DOHH2 (cell line): ENCODE data around the gene CIB1.
A peak's percentile ranks its signal among the peaks of the same experiment; 100 is the strongest.

Experiments used
- H3F3A ChIP-seq: fragments of 200-600 bp; sonication (generic), shearing (Covaris generic); 2 replicates; pipeline ENCODE4 v1.6.0; 2016; ENCODE audit warnings: antibody characterized with exemption, mild to moderate bottlenecking; ENCODE audit not compliant: control insufficient read depth, insufficient read depth
- H3K27ac ChIP-seq: fragments of 200-600 bp; sonication (generic); 2 replicates; pipeline ENCODE4 v1.5.1; 2014; ENCODE audit warnings: low read depth, mild to moderate bottlenecking, low read length, moderate library complexity
- H3K27me3 ChIP-seq: fragments of 200-600 bp; sonication (generic); 2 replicates; pipeline ENCODE4 v1.6.1; 2014; ENCODE audit warnings: mild to moderate bottlenecking, low read length, mixed read lengths; ENCODE audit not compliant: control insufficient read depth
- H3K36me3 ChIP-seq: fragments of 200-600 bp; sonication (generic); 2 replicates; pipeline ENCODE4 v1.6.1; 2014; ENCODE audit warnings: mild to moderate bottlenecking, low read length, moderate library complexity, mixed read lengths; ENCODE audit not compliant: control insufficient read depth
- H3K4me1 ChIP-seq: fragments of 200-600 bp; sonication (generic); 2 replicates; pipeline ENCODE4 v1.6.1; 2014; ENCODE audit warnings: mild to moderate bottlenecking, low read length, mixed read lengths; ENCODE audit not compliant: control insufficient read depth
- H3K4me2 ChIP-seq: fragments of 200-600 bp; sonication (generic); 2 replicates; pipeline ENCODE4 v1.6.0; 2014; ENCODE audit warnings: mild to moderate bottlenecking, low read length, moderate library complexity
- H3K4me3 ChIP-seq: fragments of 200-600 bp; sonication (generic); 2 replicates; pipeline ENCODE4 v1.5.1; 2014; ENCODE audit warnings: mild to moderate bottlenecking, low read length, mixed read lengths
- H3K79me2 ChIP-seq: fragments of 200-600 bp; sonication (generic); 2 replicates; pipeline ENCODE4 v1.6.1; 2014; ENCODE audit warnings: mild to moderate bottlenecking, low read length, mixed read lengths; ENCODE audit not compliant: control insufficient read depth
- H3K9me2 ChIP-seq: fragments of 200-600 bp; sonication (generic); replicated peaks from 2 replicates; pipeline ENCODE4 v1.6.1; 2014; ENCODE audit warnings: mild to moderate bottlenecking, low read length, mixed read lengths; ENCODE audit not compliant: control insufficient read depth
- H3K9me3 ChIP-seq: fragments of 200-600 bp; sonication (generic); 2 replicates; pipeline ENCODE4 v1.6.1; 2014; ENCODE audit warnings: antibody characterized with exemption, low read length, mixed read lengths; ENCODE audit not compliant: control insufficient read depth, insufficient read depth
- H4K20me1 ChIP-seq: fragments of 200-600 bp; sonication (generic); 2 replicates; pipeline ENCODE4 v1.6.0; 2014; ENCODE audit warnings: low read depth, mild to moderate bottlenecking, antibody characterized with exemption, low read length, moderate library complexity; ENCODE audit not compliant: control insufficient read depth, insufficient read depth
- EZH2phosphoT487 ChIP-seq: fragments of 200-600 bp; sonication (generic); IDR thresholded peaks from 2 replicates; pipeline ENCODE4 v1.6.1; 2017; ENCODE audit warnings: borderline replicate concordance, mild to moderate bottlenecking, antibody characterized with exemption, low read length, moderate library complexity, mixed read lengths
- TF ChIP-seq, protein P1 (sequence below): fragments of 200-600 bp; sonication (generic); IDR thresholded peaks from one replicate; pipeline ENCODE4 v1.5.1; 2014; ENCODE audit warnings: antibody characterized with exemption, mild to moderate bottlenecking, low read depth, low read length; ENCODE audit not compliant: poor library complexity, severe bottlenecking

The CIB1 gene

DNA sequence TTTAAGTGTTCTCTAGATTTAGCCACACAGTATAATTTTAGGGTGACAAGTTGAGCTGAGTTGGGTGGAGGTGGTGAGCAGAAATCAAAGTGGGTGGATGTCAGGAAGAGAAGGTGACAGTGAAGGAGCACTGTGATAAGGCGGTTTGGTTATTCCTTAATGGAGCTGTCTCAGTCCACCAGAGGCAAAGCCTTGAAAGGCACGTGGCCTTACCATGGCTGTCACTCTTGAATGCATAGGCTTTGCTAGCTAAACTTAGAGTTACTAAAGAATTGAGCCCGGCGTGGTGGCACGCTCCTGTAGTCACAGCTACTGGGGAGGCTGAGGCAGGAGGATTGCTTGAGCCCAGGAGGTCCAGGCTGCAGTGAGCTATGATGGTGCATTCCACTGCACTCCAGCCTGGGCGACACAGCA is 15.1 kb upstream of the CIB1 start:
- Histone ChIP-seq H3K4me2 (peak overlapping the region; percentile 97), H3K4me3 (peak overlapping the region; percentile 75), H4K20me1 (no peaks in the 10 kb centered on the region), H3K27me3 (peaks cover 4% of the 10 kb centered on the region; the same call in 1 of the 2 replicates), H3K27ac (no peak overlapping the region), H3K4me1 (peaks cover 10% of the 10 kb centered on the region), H3K36me3 (no peaks in the 10 kb centered on the region), H3K9me2 (no peaks in the 10 kb centered on the region), H3K79me2 (no peaks in the 10 kb centered on the region), H3F3A (peaks cover 7% of the 10 kb centered on the region; the same call in 1 of the 2 replicates), H3K9me3 (no peaks in the 10 kb centered on the region)
- TF ChIP-seq, protein P1, sequence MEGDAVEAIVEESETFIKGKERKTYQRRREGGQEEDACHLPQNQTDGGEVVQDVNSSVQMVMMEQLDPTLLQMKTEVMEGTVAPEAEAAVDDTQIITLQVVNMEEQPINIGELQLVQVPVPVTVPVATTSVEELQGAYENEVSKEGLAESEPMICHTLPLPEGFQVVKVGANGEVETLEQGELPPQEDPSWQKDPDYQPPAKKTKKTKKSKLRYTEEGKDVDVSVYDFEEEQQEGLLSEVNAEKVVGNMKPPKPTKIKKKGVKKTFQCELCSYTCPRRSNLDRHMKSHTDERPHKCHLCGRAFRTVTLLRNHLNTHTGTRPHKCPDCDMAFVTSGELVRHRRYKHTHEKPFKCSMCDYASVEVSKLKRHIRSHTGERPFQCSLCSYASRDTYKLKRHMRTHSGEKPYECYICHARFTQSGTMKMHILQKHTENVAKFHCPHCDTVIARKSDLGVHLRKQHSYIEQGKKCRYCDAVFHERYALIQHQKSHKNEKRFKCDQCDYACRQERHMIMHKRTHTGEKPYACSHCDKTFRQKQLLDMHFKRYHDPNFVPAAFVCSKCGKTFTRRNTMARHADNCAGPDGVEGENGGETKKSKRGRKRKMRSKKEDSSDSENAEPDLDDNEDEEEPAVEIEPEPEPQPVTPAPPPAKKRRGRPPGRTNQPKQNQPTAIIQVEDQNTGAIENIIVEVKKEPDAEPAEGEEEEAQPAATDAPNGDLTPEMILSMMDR, result no peak
- TF ChIP-seq EZH2phosphoT487, result no peak

DNA sequence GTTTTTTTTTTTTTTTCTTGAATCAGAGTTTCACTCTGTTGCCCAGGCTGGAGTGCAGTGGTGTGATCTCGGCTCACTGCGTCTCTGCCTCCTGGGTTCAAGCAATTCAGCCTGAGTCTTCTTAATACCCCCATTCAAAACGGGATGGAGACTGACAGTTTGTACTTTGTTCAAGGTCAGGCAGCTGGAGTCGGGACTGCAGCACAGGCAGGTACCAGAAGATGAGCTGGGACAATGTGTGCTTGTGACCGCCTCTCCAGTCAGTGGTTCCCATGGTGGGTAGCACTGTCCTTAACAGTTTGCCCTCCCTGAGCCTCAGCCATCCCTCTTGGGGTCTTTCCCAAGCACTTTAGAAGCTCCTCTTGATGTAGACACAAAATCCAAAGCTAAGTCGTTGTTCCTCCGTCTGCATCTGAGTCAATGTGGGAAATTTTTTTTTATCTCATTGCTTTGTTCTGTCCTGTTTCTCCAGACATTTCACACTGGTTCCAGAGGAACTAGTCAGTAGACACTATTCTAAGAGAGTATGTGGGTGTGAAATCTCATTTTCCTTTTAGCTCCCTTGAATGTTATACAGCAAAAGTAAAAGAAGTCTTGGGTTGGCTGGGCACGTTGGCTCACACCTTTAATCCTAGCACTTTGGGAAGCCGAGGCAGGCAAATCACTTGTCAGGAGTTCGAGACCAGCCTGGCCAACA is 10.3 kb upstream of the CIB1 start:
- Histone ChIP-seq H3K4me2 (no peak overlapping the region), H3K4me3 (no peak overlapping the region), H3K9me2 (no peaks in the 10 kb centered on the region), H3K27me3 (no peaks in the 10 kb centered on the region), H4K20me1 (no peaks in the 10 kb centered on the region), H3K36me3 (no peaks in the 10 kb centered on the region), H3K27ac (no peak overlapping the region), H3K9me3 (no peaks in the 10 kb centered on the region), H3K79me2 (no peaks in the 10 kb centered on the region), H3K4me1 (peaks cover 4% of the 10 kb centered on the region), H3F3A (peaks cover 7% of the 10 kb centered on the region; the same call in 1 of the 2 replicates)
- TF ChIP-seq, protein P1, result no peak
- TF ChIP-seq EZH2phosphoT487, result no peak

DNA sequence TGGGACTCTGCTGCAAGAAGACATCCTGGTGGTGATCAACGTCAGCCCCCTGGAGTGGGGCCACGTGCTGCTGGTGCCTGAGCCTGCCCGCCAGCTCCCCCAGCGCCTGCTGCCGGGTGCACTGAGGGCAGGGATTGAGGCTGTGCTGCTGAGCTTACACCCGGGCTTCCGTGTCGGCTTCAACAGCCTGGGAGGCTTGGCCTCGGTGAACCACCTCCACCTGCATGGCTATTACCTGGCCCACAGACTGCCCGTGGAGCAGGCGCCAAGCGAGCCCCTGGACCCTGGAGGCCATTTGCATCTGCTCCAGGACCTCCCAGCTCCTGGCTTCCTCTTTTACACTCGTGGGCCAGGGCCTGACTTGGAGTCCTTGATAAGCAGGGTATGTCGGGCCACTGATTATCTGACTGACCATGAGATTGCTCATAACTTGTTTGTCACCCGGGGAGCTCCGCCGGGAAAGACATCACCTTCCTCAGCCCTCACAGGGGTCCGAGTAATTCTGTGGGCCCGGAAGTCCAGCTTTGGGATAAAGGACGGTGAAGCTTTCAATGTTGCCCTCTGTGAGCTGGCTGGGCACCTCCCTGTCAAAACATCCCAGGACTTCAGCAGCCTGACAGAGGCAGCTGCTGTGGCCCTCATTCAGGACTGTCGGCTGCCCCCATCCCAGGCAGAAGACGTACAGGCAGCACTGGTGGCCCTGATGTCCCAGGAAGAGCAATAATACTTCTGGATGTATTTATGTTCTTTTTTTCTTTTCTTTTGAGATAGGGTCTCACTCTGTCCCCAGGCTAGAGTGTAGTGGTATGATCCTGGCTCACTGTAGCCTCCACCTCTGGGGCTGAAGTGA is 7.8 kb upstream of the CIB1 start:
- H3K79me2 ChIP-seq, result no peaks in the 10 kb centered on the region
- H4K20me1 ChIP-seq, result no peaks in the 10 kb centered on the region
- no peak overlapping the region for H3K4me3 ChIP-seq
- H3K27ac ChIP-seq, result no peak overlapping the region
- no peaks in the 10 kb centered on the region for H3K9me2 ChIP-seq
- no peak overlapping the region for H3K4me2 ChIP-seq
- TF ChIP-seq EZH2phosphoT487, result no peak
- TF ChIP-seq, protein P1, result no peak
- no peaks in the 10 kb centered on the region for H3K27me3 ChIP-seq
- no peaks in the 10 kb centered on the region for H3F3A ChIP-seq
- no peaks in the 10 kb centered on the region for H3K4me1 ChIP-seq
- peaks cover 8% of the 10 kb centered on the region for H3K36me3 ChIP-seq
- no peaks in the 10 kb centered on the region for H3K9me3 ChIP-seq
